ENCODE data around the gene ST14. TPM values are rescaled to one million over a fixed set of nuclear protein-coding genes. Genes with fewer than 3 reads are reported as not detected.

ST14 gene
- 1 to 10 TPM; 4.9 to 6.9 TPM for total RNA-seq

DNA sequence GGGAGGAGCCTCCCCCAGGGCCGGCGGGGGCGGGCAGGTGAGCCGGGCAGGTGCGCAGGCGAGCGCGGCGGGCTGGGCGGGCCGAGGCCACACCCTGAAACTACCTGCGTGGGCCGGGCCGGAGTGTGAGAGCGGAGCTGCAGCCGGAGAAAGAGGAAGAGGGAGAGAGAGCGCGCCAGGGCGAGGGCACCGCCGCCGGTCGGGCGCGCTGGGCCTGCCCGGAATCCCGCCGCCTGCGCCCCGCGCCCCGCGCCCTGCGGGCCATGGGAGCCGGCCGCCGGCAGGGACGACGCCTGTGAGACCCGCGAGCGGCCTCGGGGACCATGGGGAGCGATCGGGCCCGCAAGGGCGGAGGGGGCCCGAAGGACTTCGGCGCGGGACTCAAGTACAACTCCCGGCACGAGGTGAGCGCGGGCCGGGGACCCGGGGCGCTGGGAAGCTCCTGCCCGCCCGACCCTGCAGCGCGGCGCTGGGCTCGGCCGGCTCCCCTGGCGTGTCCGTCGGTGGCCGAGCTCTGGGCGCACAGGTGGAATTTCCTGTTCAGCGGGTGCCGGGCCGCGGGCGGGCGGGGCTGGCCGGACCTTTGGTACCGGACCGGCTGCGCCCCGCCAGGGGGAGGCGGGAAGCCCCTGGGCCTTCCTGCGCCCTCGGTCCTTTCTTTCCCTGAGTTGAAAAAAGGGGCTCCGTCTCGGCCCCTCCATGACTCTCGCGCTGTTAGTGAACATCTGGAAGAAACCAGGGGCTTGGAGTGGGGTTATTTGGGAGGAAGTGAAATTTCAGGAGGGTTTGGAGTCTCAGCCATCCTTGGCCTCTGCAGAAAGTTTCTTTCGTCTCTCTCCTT, at the start of gene ST14:
ST14 (plus strand) TSS at position 126 of the 841 bp plus-strand sequence; CDS start at position 324, 198 bp downstream.
- Histone ChIP-seq H3K9me3 (no peaks in the 10 kb centered on the region), H3K4me3 (peak within 1 kb of the TSS; percentile 63), H3K36me3 (no peaks in the 10 kb centered on the region), H3K27ac (no peak within 1 kb of the TSS), H3K4me1 (ENCODE audit: control insufficient read depth in 1 of 2, low read depth in 2 of 2) (peaks cover 6 to 13% of the 10 kb centered on the region in 2 donors), H3K27me3 (replicated peaks; ENCODE audit: insufficient read depth) (no peaks in the 10 kb centered on the region)
- TF ChIP-seq, protein P1, sequence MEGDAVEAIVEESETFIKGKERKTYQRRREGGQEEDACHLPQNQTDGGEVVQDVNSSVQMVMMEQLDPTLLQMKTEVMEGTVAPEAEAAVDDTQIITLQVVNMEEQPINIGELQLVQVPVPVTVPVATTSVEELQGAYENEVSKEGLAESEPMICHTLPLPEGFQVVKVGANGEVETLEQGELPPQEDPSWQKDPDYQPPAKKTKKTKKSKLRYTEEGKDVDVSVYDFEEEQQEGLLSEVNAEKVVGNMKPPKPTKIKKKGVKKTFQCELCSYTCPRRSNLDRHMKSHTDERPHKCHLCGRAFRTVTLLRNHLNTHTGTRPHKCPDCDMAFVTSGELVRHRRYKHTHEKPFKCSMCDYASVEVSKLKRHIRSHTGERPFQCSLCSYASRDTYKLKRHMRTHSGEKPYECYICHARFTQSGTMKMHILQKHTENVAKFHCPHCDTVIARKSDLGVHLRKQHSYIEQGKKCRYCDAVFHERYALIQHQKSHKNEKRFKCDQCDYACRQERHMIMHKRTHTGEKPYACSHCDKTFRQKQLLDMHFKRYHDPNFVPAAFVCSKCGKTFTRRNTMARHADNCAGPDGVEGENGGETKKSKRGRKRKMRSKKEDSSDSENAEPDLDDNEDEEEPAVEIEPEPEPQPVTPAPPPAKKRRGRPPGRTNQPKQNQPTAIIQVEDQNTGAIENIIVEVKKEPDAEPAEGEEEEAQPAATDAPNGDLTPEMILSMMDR (IDR thresholded peaks at IDR 0.05): no peak
- ATAC-seq (ENCODE audit: insufficient number of reproducible peaks, low FRiP score, low read depth): no peak
- no peak for DNase-seq (ENCODE audit: low spot score)

DNA sequence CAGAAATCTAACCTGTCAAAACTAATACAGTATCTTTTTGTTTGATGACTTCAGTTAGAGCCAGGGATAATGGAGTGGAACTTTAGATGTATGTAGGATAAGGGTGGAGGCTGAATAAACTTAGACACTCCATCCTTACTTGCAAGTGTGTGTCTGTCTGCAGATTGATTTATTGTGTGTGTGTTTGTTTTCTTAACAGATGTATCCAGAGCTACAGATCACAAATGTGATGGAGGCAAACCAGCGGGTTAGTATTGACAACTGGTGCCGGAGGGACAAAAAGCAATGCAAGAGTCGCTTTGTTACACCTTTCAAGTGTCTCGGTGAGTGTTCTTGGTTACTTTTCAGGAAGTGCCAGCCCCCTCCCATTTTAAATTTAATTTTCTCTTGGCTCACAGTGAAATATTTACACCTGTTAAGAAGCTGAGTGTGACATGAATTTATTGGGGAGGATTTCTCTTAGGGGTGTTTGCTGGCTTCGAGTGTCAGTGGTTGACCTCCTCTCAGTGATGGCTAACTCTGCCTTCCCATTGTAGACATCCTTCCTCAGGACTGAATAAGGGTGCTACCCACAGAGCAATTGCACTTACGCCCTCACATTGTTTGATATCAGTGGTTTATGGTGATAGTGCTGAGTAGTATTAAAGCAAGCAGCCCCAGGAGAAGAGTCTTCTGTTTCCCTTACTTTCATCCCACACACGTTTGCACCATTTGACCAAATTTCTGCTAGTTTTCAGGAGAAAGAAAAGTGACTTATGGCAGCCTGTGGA, 49.1 kb upstream of the ST14 start:
- Histone ChIP-seq H3K9me3 (no peaks in the 10 kb centered on the region), H3K4me3 (no peak overlapping the region), H3K27me3 (replicated peaks; ENCODE audit: insufficient read depth) (no peaks in the 10 kb centered on the region), H3K36me3 (peaks cover 15% of the 10 kb centered on the region), H3K27ac (no peak overlapping the region), H3K4me1 (ENCODE audit: control insufficient read depth in 1 of 2, low read depth in 2 of 2) (peaks cover 4% of the 10 kb centered on the region in 2 donors)
- ATAC-seq (ENCODE audit: insufficient number of reproducible peaks, low FRiP score, low read depth) (no peak), DNase-seq (ENCODE audit: low spot score) (no peak)
- TF ChIP-seq, protein P1 (IDR thresholded peaks at IDR 0.05): no peak

DNA sequence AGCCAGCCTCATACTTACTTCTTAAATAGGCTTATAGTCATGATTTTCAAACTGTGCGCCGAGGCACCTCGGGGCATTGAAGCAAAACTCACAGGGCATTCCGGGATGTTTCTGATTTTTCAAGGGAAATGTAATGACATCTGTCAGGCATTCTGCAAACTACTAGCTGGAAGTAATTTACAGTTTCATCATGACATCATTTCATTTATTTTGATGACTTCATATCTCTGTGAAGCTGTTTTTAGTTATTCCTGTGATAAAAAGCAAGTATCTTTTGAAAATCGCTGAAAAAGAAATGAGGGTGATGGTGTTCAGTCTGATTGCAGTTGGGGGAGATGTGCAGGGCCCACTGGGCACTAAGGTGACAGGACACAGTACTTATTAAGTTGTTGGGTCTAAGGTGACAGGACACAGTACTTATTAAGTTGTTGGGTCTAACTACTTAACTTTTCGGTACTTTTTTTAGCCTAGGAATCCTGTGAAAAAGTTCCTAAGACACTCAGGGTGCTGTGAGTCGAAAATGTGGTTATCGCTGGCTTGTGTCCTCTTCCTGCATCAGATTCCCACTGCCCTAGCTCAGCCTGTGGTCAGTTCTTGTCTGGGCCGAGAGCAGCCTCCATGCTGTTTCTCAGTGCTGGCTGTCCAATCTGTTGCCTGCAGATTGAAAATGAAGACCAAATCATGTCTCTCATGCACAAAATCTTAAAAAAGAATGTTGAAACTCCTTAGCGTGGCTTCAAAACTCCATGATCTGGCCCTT, 47.3 kb upstream of the ST14 start:
- Histone ChIP-seq H3K4me1 (ENCODE audit: control insufficient read depth in 1 of 2, low read depth in 2 of 2) (peaks cover 5 to 8% of the 10 kb centered on the region in 2 donors), H3K36me3 (peaks cover 15% of the 10 kb centered on the region), H3K27ac (no peak overlapping the region), H3K9me3 (no peaks in the 10 kb centered on the region), H3K4me3 (no peak overlapping the region), H3K27me3 (replicated peaks; ENCODE audit: insufficient read depth) (no peaks in the 10 kb centered on the region)
- no peak for DNase-seq (ENCODE audit: low spot score)
- ATAC-seq (ENCODE audit: insufficient number of reproducible peaks, low FRiP score, low read depth): no peak
- TF ChIP-seq, protein P1 (IDR thresholded peaks at IDR 0.05): no peak

DNA sequence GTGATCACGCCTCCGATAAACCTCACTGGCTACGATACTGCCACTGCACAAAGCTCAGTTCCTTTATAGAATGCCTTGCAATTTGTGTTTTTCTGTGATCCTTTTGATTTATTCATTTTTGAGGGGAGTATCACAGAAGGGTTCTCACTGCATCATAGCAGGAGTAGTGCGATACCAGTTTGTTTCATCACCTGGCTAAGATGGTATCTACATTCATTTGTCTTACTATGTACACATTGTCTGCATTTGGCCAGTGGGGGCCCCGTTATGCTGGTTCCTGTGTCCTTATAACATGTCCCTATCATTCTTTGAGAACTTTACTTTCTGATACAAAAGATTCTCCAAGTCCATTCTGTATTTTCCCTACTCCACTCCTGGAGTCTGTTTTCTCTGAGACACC, 45.3 kb upstream of the ST14 start:
- TF ChIP-seq, protein P1 (IDR thresholded peaks at IDR 0.05): no peak
- no peak for ATAC-seq (ENCODE audit: insufficient number of reproducible peaks, low FRiP score, low read depth)
- H3K36me3 ChIP-seq: peaks cover 15% of the 10 kb centered on the region

More for the DNA sequence above, 45.3 kb upstream of the ST14 start:
- H3K27me3 ChIP-seq (replicated peaks; ENCODE audit: insufficient read depth): no peaks in the 10 kb centered on the region
- no peak overlapping the region for H3K4me3 ChIP-seq
- no peak for DNase-seq (ENCODE audit: low spot score)
- H3K4me1 ChIP-seq (ENCODE audit: control insufficient read depth in 1 of 2, low read depth in 2 of 2): peaks cover 5 to 8% of the 10 kb centered on the region in 2 donors
- no peaks in the 10 kb centered on the region for H3K9me3 ChIP-seq
- H3K27ac ChIP-seq: peak overlapping the region in 1 of 2 donors; percentile 2
